SU-DHL-6 (cell line): Measurements from ENCODE around the gene FOXD1.

Experiments
- EZH2phosphoT487 ChIP-seq: fragments of 200-600 bp; sonication (generic), shearing (Covaris generic); conservative IDR thresholded peaks from 2 replicates; pipeline ENCODE4 v1.6.1; 2018; ENCODE audit warnings: mild to moderate bottlenecking, antibody characterized with exemption, low read length, moderate library complexity, mixed read lengths
- TF ChIP-seq, protein P1 (sequence below): fragments of 200-600 bp; sonication (generic); IDR thresholded peaks from one replicate; pipeline ENCODE4 v1.5.1; 2017; ENCODE audit warnings: antibody characterized with exemption, mild to moderate bottlenecking, low read length, moderate library complexity; ENCODE audit not compliant: insufficient read depth, poor library complexity, severe bottlenecking

DNA sequence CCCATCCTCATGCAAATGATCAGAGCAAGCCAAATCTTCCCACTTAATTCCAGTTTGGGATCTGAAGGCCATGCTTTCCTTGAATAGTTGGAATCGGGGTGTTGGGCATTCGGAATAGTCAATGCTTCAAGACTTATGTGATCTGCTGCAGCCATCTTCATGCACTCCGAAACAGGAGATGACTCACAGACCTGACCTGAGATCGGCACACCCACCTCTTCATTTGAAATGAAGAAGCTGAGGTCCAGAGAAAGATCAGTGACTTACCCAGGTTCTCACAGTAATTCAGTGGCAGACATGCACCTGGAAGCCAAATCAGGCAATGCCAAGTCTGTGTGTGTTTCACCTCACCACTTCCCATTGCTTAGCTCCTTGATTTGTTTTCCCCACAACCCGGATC is 33.0 kb downstream of the FOXD1 start:
- TF ChIP-seq, protein P1, sequence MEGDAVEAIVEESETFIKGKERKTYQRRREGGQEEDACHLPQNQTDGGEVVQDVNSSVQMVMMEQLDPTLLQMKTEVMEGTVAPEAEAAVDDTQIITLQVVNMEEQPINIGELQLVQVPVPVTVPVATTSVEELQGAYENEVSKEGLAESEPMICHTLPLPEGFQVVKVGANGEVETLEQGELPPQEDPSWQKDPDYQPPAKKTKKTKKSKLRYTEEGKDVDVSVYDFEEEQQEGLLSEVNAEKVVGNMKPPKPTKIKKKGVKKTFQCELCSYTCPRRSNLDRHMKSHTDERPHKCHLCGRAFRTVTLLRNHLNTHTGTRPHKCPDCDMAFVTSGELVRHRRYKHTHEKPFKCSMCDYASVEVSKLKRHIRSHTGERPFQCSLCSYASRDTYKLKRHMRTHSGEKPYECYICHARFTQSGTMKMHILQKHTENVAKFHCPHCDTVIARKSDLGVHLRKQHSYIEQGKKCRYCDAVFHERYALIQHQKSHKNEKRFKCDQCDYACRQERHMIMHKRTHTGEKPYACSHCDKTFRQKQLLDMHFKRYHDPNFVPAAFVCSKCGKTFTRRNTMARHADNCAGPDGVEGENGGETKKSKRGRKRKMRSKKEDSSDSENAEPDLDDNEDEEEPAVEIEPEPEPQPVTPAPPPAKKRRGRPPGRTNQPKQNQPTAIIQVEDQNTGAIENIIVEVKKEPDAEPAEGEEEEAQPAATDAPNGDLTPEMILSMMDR, result no peak
- TF ChIP-seq EZH2phosphoT487, result no peak
